Naive B cell (primary cell): ENCODE data around the gene CADPS2. TPM values are rescaled to one million over a fixed set of nuclear protein-coding genes. Genes with fewer than 3 reads are reported as not detected.
A peak's percentile ranks its signal among the peaks of the same experiment; 100 is the strongest.
"Not testable (repeated sequence)": the region's sequence is repeated elsewhere in the genome, so short reads cannot be mapped to it uniquely, and the experiment has no call there.

Source experiments
- ATAC-seq, 2 donors: fragments of 150-1000 bp; cut with Tn5 transposase; 2 replicates each; pipeline ENCODE4 v1.10.0; 2021; ENCODE audit warnings: low read depth in 2 of 2, mild to moderate bottlenecking in 2 of 2, moderate library complexity in 2 of 2
- DNase-seq: peaks from one replicate; pipeline ENCODE4 v3.0.0; 2022
- H3K27ac Mint-ChIP-seq, 6 donors: one replicate each; pipeline ENCODE4 v1.8.0; 2020 to 2022; ENCODE audit warnings: mild to moderate bottlenecking in 6 of 6, mixed read lengths in 6 of 6, moderate library complexity in 5 of 6, inconsistent platforms in 2 of 6
- H3K27me3 Mint-ChIP-seq, 3 donors: one replicate each; pipeline ENCODE4 v1.8.0; 2021 to 2022; ENCODE audit warnings: mixed read lengths in 3 of 3, mild to moderate bottlenecking in 1 of 3
- H3K36me3 Mint-ChIP-seq, 2 donors: one replicate each; pipeline ENCODE4 v1.8.0; 2020 to 2022; ENCODE audit warnings: mixed read lengths in 2 of 2, inconsistent platforms in 1 of 2, mild to moderate bottlenecking in 1 of 2
- H3K4me1 Mint-ChIP-seq, 3 donors: one replicate each; pipeline ENCODE4 v1.8.0; 2020 to 2022; ENCODE audit warnings: mixed read lengths in 3 of 3, inconsistent platforms in 1 of 3, mild to moderate bottlenecking in 1 of 3, moderate library complexity in 1 of 3
- H3K4me3 Mint-ChIP-seq, 8 donors: one replicate each; pipeline ENCODE4 v1.8.0; 2020 to 2022; ENCODE audit warnings: mild to moderate bottlenecking in 8 of 8, mixed read lengths in 8 of 8, moderate library complexity in 8 of 8, inconsistent platforms in 2 of 8
- H3K9me3 Mint-ChIP-seq, 7 donors: one replicate each; pipeline ENCODE4 v1.8.0; 2020 to 2022; ENCODE audit warnings: mixed read lengths in 7 of 7, mild to moderate bottlenecking in 5 of 7, inconsistent platforms in 2 of 7, moderate library complexity in 1 of 7
- polyA plus RNA-seq, 6 donors: library from polyadenylated mRNA; unstranded; fragments of 300-500 nt; fragmentation: Illumina TruSeq; gene quantifications; one replicate each; pipeline ENCODE4 v1.2.3, GENCODE V29; 2021; ENCODE audit warnings: low read depth in 6 of 6

The CADPS2 gene
- polyA plus RNA-seq, 6 donors from 2014 or later, result not detected

- H3K27ac Mint-ChIP-seq, result no peak overlapping the region
Observed at GRCh38 chr7:122643250-122643649, 243.0 kb downstream of the CADPS2 start.

DNA sequence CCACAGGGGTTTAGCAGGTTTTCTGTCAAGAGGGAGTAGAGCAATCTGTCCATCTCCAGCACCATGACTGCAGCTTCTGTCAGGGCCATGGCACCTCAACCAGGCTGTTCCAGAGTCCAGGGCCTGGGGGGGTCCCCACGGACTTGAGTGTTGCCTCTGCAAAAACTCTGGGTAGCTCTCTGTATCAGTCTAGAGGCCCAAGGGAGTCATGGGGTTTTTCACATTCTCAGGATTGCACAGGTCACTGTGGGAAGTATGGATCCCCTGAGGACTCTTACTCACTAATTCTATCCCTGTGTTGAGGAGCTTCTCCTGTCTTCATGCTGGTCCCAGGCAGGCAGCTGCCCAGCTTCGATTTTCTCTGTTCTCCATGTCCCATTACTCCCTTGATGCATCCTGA lies 247.8 kb downstream of the CADPS2 start:
- Mint-ChIP-seq H3K27ac (no peak overlapping the region), H3K4me1 (no peaks in the 10 kb centered on the region), H3K9me3 (peaks cover 0 to 24% (median 7%) of the 10 kb centered on the region in 7 donors), H3K36me3 (no peaks in the 10 kb centered on the region), H3K27me3 (no peaks in the 10 kb centered on the region), H3K4me3 (no peak overlapping the region)
- DNase-seq (no peak), ATAC-seq (no peak)

More at GRCh38 chr7:122643250-122643649, 243.0 kb downstream of the CADPS2 start:
- ATAC-seq (no peak), DNase-seq (no peak)
- Mint-ChIP-seq H3K27me3 (no peaks in the 10 kb centered on the region), H3K36me3 (no peaks in the 10 kb centered on the region), H3K4me1 (no peaks in the 10 kb centered on the region), H3K4me3 (peak overlapping the region in 1 of 8 donors; percentile 16), H3K9me3 (peaks cover 0 to 12% (median 3%) of the 10 kb centered on the region in 7 donors)

DNA sequence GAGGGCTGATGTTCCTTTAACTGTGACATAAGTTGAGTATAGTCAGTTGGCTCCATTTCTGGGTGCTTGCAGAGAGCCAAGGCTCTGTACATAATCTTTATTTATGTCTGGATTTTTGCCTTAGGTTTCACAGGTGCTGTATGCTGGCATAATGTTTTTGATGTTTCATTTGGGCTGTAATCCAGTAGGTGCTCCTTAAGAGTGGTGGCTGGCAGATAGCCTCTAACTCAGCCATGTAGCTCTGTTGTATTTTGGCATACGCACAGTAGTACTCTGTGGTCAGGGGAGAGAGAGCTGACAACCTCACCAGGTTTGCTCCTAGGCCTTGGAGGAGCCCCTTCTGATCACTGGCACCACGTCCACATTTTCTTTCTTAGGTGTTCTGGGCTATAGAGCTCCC lies 248.5 kb downstream of the CADPS2 start:
- H3K27ac Mint-ChIP-seq, result no peak overlapping the region
- H3K9me3 Mint-ChIP-seq, result peaks cover 0 to 24% (median 7%) of the 10 kb centered on the region in 7 donors
- H3K4me3 Mint-ChIP-seq, result no peak overlapping the region
- ATAC-seq (no peak), DNase-seq (no peak)
- H3K4me1 Mint-ChIP-seq, result no peaks in the 10 kb centered on the region
- H3K27me3 Mint-ChIP-seq, result no peaks in the 10 kb centered on the region
- no peaks in the 10 kb centered on the region for H3K36me3 Mint-ChIP-seq

DNA sequence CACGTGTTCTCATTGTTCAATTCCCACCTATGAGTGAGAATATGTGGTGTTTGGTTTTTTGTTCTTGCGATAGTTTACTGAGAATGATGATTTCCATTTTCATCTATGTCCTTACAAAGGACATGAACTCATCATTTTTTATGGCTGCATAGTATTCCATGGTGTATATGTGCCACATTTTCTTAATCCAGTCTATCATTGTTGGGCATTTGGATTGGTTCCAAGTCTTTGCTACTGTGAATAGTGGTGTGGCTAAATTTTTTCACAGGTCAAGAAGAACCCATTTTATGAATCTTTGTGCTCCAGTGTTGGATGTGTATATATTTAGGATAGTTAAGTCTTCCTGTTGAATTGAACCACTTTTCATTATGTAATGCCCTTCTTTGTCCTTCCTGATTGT lies 250.8 kb downstream of the CADPS2 start:
- not testable (repeated sequence) for H3K4me1 Mint-ChIP-seq, ATAC-seq, H3K27me3 Mint-ChIP-seq, H3K27ac Mint-ChIP-seq, DNase-seq, H3K4me3 Mint-ChIP-seq, H3K36me3 Mint-ChIP-seq
- peaks cover 0 to 28% (median 6%) of the 10 kb centered on the region in 7 donors for H3K9me3 Mint-ChIP-seq

GRCh38 chr7:122633472-122633871 lies 252.8 kb downstream of the CADPS2 start:
- Mint-ChIP-seq H3K27ac (no peak overlapping the region), H3K36me3 (no peaks in the 10 kb centered on the region), H3K9me3 (peaks cover 0 to 16% (median 6%) of the 10 kb centered on the region in 7 donors), H3K27me3 (no peaks in the 10 kb centered on the region), H3K4me3 (no peak overlapping the region), H3K4me1 (no peaks in the 10 kb centered on the region)
- no peak for ATAC-seq
- DNase-seq, result no peak

DNA sequence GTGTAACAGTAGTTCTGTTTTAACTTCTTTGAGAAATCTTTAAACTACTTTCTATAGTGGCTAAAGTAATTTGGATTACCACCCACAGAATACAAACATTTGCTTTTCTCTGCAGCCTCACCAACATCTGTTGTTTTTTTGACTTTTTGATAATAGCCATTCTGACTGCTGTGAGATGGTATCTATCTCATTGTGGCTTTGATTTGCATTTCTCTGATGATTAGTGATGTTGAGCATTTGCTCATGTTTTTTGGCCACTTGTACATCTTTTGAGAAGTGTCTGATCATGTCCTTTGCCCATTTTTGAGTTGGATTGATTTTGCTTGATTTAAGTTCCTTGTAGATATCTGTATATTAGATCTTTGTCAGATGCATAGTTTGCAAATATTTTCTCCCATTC lies 254.0 kb downstream of the CADPS2 start:
- no peaks in the 10 kb centered on the region for H3K4me1 Mint-ChIP-seq
- DNase-seq (no peak), ATAC-seq (no peak)

DNA sequence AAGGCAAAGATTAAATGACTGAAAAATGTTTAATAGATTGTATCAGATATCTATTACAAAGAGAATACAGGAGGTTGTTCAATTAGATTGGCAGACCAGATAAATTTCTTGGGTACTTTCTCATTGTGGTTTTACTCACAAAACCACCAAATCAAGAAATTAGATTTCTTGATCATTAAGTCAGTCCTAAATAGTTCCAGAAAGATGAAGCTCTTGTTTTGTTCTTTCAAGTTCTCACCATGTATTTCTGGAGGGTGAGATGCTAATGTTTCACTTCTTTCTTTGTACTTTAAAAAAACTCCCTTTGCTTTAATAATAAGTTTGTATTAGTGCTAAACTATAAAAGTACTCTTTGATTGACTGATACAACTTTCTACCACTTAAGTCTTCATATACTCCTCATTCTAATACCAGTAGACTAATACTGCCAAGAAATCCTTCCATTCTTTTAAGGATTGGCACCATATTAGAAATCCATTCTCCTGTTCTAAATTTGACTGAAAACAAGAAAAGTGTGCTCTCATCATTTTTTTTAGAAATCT lies 256.8 kb downstream of the CADPS2 start:
- Mint-ChIP-seq H3K9me3 (peaks cover 0 to 5% (median 0%) of the 10 kb centered on the region in 7 donors), H3K27ac (no peak overlapping the region), H3K36me3 (no peaks in the 10 kb centered on the region), H3K4me3 (no peak overlapping the region), H3K4me1 (no peaks in the 10 kb centered on the region), H3K27me3 (no peaks in the 10 kb centered on the region)
- ATAC-seq (no peak), DNase-seq (no peak)

More for the DNA sequence above, 254.0 kb downstream of the CADPS2 start:
- H3K27me3 Mint-ChIP-seq, result no peaks in the 10 kb centered on the region
- H3K27ac Mint-ChIP-seq, result no peak overlapping the region
- no peaks in the 10 kb centered on the region for H3K36me3 Mint-ChIP-seq
- H3K4me3 Mint-ChIP-seq, result no peak overlapping the region
- peaks cover 0 to 16% (median 6%) of the 10 kb centered on the region in 7 donors for H3K9me3 Mint-ChIP-seq

DNA sequence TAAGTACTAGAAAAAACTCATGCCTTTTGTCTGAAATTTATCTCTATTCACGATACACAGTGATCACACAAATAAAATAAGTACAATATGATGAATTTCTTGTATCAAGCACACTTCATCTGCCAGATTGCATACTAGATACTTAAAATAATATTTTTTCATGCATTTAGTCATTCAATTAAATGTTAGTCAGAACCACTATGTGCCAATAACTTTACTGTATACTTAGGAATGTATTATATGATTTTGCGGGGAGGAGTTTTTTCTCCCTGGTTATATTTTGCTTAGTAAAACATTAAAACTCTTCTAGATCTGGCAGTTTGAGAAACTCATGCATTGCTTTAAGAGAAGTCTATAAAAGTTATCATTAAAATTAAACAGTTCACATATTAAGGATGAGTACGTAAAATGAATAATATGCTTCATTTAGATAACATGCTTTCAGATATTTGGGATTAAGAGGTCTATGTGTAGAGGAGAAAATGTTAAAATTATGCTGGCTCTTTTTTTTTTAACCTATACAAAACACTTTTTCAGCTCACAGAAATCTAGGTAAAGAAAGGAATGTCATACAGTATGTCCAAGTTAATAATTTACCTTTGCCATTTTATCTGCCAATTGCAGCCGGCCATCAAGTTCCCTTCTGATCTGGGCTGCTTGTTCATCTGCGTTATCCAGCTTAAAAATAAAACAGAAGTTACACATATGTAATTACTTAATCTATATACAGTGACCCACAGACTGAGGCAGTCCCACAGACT lies 257.4 kb downstream of the CADPS2 start:
- no peak for ATAC-seq
- Mint-ChIP-seq H3K9me3 (peaks cover 0 to 5% (median 0%) of the 10 kb centered on the region in 7 donors), H3K4me3 (no peak overlapping the region), H3K36me3 (no peaks in the 10 kb centered on the region), H3K4me1 (no peaks in the 10 kb centered on the region), H3K27ac (no peak overlapping the region), H3K27me3 (no peaks in the 10 kb centered on the region)
- DNase-seq, result no peak

DNA sequence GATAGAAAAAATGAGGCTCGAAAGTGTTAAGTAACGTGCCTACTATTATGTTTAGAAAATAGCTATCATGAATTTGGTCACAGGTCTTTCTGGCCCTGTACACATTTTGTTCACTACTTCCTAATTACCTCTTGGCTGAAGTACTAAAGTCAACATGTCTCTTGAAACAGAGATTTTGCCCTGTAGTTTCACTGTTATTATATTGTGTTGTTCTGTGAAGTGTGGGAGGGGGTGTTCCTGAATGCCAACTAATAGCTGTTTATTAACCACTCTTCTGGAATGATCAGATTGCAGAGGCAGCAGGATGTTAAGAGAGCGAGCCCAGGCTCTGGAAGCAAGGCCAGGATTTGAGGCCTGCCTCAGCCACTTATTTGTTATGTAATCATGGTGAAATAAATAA lies 259.5 kb downstream of the CADPS2 start:
- Mint-ChIP-seq H3K27ac (no peak overlapping the region), H3K9me3 (peaks cover 0 to 5% (median 0%) of the 10 kb centered on the region in 7 donors), H3K4me1 (no peaks in the 10 kb centered on the region), H3K4me3 (no peak overlapping the region), H3K27me3 (no peaks in the 10 kb centered on the region), H3K36me3 (no peaks in the 10 kb centered on the region)
- DNase-seq, result no peak
- no peak for ATAC-seq

DNA sequence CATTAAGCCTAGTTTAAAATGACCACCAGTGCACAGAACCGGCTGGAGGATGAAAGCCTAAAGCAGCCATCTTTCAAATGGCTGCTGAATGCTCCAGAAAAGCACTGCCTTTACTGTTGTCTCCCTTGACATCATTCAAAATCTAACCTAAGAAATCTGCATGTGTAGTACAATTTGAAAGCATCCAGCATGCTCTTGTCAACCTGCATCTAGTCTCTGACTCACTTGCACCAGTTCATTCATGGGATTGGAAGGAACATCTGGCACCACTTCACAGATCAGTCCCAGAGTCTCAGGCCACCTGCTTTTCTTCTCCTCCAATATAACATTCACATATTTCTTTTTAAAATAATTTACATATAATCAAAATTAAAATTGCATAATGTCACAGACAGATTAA lies 263.6 kb downstream of the CADPS2 start:
- DNase-seq, result no peak
- H3K36me3 Mint-ChIP-seq, result no peaks in the 10 kb centered on the region
- no peak for ATAC-seq
- H3K4me1 Mint-ChIP-seq, result no peaks in the 10 kb centered on the region
- no peak overlapping the region for H3K4me3 Mint-ChIP-seq
- no peak overlapping the region for H3K27ac Mint-ChIP-seq
- H3K9me3 Mint-ChIP-seq, result peaks cover 0 to 5% (median 0%) of the 10 kb centered on the region in 7 donors
- no peaks in the 10 kb centered on the region for H3K27me3 Mint-ChIP-seq

GRCh38 chr7:122619664-122620063 lies 266.6 kb downstream of the CADPS2 start:
- Mint-ChIP-seq H3K27ac (no peak overlapping the region), H3K4me1 (no peaks in the 10 kb centered on the region)

DNA sequence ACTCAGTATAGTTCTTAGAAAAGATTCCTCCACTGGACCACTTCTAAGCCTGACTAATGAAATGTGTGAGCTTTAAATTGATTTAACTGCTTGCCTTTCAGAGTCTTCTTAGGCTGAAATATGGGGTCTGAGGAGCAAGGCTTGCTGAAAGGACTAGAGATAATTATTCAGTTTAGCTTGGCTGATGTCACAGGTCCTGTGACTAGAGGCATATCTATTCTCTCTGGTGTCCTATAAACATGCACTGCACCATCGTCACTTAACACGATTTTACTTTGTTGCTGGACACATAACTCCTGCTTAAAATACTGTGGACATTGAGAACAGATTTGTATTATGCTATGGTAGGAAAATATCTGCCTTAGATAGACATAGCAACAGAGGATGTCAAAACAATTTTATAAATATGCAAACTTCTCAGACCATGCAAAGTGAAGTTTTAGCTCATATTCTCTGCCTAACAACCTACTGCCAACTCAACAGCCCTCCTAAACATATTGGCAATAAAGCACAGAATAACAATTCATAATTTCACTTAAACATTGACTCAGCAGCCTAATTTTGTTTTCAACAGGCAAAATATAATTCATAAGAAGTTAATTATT lies 267.6 kb downstream of the CADPS2 start:
- Mint-ChIP-seq H3K4me3 (no peak overlapping the region), H3K4me1 (no peaks in the 10 kb centered on the region), H3K9me3 (peaks cover 0 to 3% (median 0%) of the 10 kb centered on the region in 7 donors), H3K27ac (no peak overlapping the region), H3K36me3 (no peaks in the 10 kb centered on the region), H3K27me3 (no peaks in the 10 kb centered on the region)
- ATAC-seq (no peak), DNase-seq (no peak)

More at GRCh38 chr7:122619664-122620063, 266.6 kb downstream of the CADPS2 start:
- H3K27me3 Mint-ChIP-seq, result no peaks in the 10 kb centered on the region
- ATAC-seq (no peak), DNase-seq (no peak)
- no peak overlapping the region for H3K4me3 Mint-ChIP-seq
- H3K9me3 Mint-ChIP-seq, result peaks cover 0 to 2% (median 0%) of the 10 kb centered on the region in 7 donors
- no peaks in the 10 kb centered on the region for H3K36me3 Mint-ChIP-seq

DNA sequence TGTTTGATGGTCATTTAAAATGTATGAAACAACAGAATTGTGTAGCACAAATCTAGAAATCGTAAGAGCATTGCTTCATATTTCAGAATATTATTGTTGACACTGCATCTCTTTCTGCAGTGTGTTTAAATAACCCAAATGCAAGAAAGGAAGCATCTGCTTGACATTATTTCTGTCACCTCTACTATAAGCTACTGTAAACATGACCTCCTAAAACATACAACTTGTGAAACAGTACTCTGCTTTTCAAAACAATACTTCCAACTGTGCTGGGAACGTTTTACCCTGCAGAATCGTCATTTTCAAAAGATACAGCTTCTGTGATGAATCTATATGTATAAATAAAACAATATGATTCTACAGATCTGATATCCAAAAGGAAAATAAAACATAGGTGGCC lies 269.3 kb downstream of the CADPS2 start:
- Mint-ChIP-seq H3K36me3 (no peaks in the 10 kb centered on the region), H3K27ac (no peak overlapping the region), H3K4me3 (no peak overlapping the region), H3K9me3 (peaks cover 0 to 1% (median 0%) of the 10 kb centered on the region in 7 donors), H3K27me3 (no peaks in the 10 kb centered on the region), H3K4me1 (no peaks in the 10 kb centered on the region)
- no peak for ATAC-seq
- DNase-seq, result no peak

DNA sequence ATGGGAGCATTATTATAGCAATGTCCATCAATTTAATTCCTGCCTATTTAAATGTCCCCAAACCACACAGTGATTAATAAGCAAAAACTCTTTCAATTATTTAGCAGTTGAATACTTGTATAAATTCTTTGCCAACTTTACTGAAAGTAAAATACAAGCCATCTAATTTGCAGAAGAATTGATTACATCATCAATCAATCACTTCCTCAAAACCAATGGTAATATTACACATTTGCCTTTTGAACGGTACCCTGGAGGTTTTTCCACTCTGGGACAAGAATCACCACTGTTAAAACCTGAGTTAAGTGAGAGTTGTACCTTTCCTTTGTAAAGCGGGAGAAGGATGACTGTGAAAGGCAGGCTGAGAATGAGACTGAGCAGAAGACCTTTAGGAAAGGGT lies 280.3 kb downstream of the CADPS2 start:
- no peak for DNase-seq
- ATAC-seq, result no peak
- H3K4me3 Mint-ChIP-seq, result no peak overlapping the region
- H3K4me1 Mint-ChIP-seq, result no peaks in the 10 kb centered on the region
- H3K36me3 Mint-ChIP-seq, result no peaks in the 10 kb centered on the region
- H3K9me3 Mint-ChIP-seq, result peaks cover 0 to under 1% (median 0%) of the 10 kb centered on the region in 7 donors
- no peaks in the 10 kb centered on the region for H3K27me3 Mint-ChIP-seq
- H3K27ac Mint-ChIP-seq, result no peak overlapping the region
